ENCODE measurements around the gene SPATA9. TPM values are rescaled to one million over a fixed set of nuclear protein-coding genes. Genes with fewer than 3 reads are reported as not detected.

Gene SPATA9
- total and polyA plus RNA-seq, 9 of the 15 experiments (the other 6 are each of a cell fraction or from before 2014, with no cell fraction given), result 0.16 to 5.5 (median 0.39) TPM; not detected in 3

DNA sequence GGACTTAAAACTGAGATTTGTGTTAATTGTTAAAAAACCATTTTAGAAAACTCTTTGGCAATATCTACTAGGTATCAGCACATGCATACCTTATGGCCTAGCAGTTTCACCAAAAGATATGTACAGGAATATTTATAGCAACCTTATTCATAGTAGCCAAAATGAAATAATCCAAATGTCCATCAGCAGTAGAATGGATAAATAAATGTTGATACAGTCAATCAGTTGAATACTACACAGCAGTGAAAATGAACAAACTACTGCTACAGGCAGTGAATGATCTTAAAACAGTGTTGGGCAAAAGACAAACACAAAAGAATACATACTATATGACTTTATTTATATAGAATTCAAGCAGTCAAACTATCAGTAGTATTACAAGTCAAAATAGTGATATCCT lies 19.8 kb downstream of the SPATA9 start (continued):
- TF ChIP-seq ZNF518B (CRISPR knock-in tag; IDR thresholded peaks at IDR 0.05), result no peak
- no peak for TF ChIP-seq ATF3 (IDR thresholded peaks at IDR 0.05)
- TF ChIP-seq ATF3 (CRISPR knock-in tag; conservative IDR thresholded peaks at IDR 0.05), result no peak
- no peak for TF ChIP-seq HDAC8 (tag; IDR thresholded peaks at IDR 0.05)
- no peak for TF ChIP-seq ZNF76 (CRISPR knock-in tag; IDR thresholded peaks at IDR 0.05; ENCODE audit: borderline replicate concordance)
- TF ChIP-seq TFAM (CRISPR knock-in tag; conservative IDR thresholded peaks at IDR 0.05), result no peak
- no peak for TF ChIP-seq CBX5 (IDR thresholded peaks at IDR 0.05; ENCODE audit: borderline replicate concordance, low read depth)
- TF ChIP-seq, protein P1, sequence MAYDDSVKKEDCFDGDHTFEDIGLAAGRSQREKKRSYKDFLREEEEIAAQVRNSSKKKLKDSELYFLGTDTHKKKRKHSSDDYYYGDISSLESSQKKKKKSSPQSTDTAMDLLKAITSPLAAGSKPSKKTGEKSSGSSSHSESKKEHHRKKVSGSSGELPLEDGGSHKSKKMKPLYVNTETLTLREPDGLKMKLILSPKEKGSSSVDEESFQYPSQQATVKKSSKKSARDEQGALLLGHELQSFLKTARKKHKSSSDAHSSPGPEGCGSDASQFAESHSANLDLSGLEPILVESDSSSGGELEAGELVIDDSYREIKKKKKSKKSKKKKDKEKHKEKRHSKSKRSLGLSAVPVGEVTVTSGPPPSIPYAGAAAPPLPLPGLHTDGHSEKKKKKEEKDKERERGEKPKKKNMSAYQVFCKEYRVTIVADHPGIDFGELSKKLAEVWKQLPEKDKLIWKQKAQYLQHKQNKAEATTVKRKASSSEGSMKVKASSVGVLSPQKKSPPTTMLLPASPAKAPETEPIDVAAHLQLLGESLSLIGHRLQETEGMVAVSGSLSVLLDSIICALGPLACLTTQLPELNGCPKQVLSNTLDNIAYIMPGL (CRISPR knock-in tag; IDR thresholded peaks at IDR 0.05), result no peak
- TF ChIP-seq, protein P2, sequence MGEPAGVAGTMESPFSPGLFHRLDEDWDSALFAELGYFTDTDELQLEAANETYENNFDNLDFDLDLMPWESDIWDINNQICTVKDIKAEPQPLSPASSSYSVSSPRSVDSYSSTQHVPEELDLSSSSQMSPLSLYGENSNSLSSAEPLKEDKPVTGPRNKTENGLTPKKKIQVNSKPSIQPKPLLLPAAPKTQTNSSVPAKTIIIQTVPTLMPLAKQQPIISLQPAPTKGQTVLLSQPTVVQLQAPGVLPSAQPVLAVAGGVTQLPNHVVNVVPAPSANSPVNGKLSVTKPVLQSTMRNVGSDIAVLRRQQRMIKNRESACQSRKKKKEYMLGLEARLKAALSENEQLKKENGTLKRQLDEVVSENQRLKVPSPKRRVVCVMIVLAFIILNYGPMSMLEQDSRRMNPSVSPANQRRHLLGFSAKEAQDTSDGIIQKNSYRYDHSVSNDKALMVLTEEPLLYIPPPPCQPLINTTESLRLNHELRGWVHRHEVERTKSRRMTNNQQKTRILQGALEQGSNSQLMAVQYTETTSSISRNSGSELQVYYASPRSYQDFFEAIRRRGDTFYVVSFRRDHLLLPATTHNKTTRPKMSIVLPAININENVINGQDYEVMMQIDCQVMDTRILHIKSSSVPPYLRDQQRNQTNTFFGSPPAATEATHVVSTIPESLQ (CRISPR knock-in tag; IDR thresholded peaks at IDR 0.05), result no peak
- peak; percentile 56 for TF ChIP-seq ZNF146 (CRISPR knock-in tag; IDR thresholded peaks at IDR 0.05; ENCODE audit: unreplicated experiment)
- TF ChIP-seq SNIP1 (IDR thresholded peaks at IDR 0.05; ENCODE audit: low read depth), result no peak
- no peak for TF ChIP-seq ZNF3 (CRISPR knock-in tag; IDR thresholded peaks at IDR 0.05)
- no peak for TF ChIP-seq HDAC2 (IDR thresholded peaks at IDR 0.05)
- TF ChIP-seq TOE1 (IDR thresholded peaks at IDR 0.05; ENCODE audit: borderline replicate concordance), result no peak
- TF ChIP-seq TOE1 (CRISPR knock-in tag; IDR thresholded peaks at IDR 0.05; ENCODE audit: borderline replicate concordance, low read depth), result no peak
- TF ChIP-seq TAF1 (IDR thresholded peaks at IDR 0.05; ENCODE audit: control insufficient read depth, extremely low read depth, insufficient read depth, low read length, severe bottlenecking), result no peak
- no peak for TF ChIP-seq CCNT2 (IDR thresholded peaks at IDR 0.05; ENCODE audit: borderline replicate concordance, extremely low read depth, insufficient read length, low read depth, low read length)
- TF ChIP-seq NFATC3 (IDR thresholded peaks at IDR 0.05), result no peak
